NCI-H82 (cell line): Measurements from ENCODE around the gene CDC123.
A peak's percentile ranks its signal among the peaks of the same experiment; 100 is the strongest.
"Not testable (repeated sequence)": the region's sequence is repeated elsewhere in the genome, so short reads cannot be mapped to it uniquely, and the experiment has no call there.

Experiments used
- DNase-seq: peaks from one replicate; lab custom pipeline; 2025; lab: John Stamatoyannopoulos, UW

CDC123 gene

GRCh38 chr10:12235796-12236195 lies 39.8 kb downstream of the CDC123 start:
- DNase-seq = no peak

- no peak for DNase-seq
These were observed 41.6 kb downstream of the CDC123 start for GRCh38 chr10:12237265-12238220.

- no peak for DNase-seq
These were observed 42.8 kb downstream of the CDC123 start for GRCh38 chr10:12238821-12239220.

GRCh38 chr10:12241810-12242529 lies 46.0 kb downstream of the CDC123 start:
- peak; percentile 60 for DNase-seq

- no peak for DNase-seq
These were observed 48.1 kb downstream of the CDC123 start for GRCh38 chr10:12243864-12244620.

GRCh38 chr10:12250181-12250580 lies 54.2 kb downstream of the CDC123 start:
- no peak for DNase-seq

GRCh38 chr10:12250702-12251101 lies 54.7 kb downstream of the CDC123 start:
- not testable (repeated sequence) for DNase-seq

GRCh38 chr10:12251581-12251980 lies 55.6 kb downstream of the CDC123 start:
- DNase-seq = no peak

GRCh38 chr10:12252882-12253546 lies 57.0 kb downstream of the CDC123 start:
- DNase-seq = peak; percentile 46

- DNase-seq = no peak
These were observed 59.1 kb downstream of the CDC123 start for GRCh38 chr10:12255048-12255447.

GRCh38 chr10:12259988-12260387 lies 64.0 kb downstream of the CDC123 start:
- no peak for DNase-seq

- no peak for DNase-seq
These were observed 66.4 kb downstream of the CDC123 start for GRCh38 chr10:12262278-12262981.

GRCh38 chr10:12264204-12264940 lies 68.4 kb downstream of the CDC123 start:
- peak; percentile 79 for DNase-seq

- DNase-seq = no peak
These were observed 73.1 kb downstream of the CDC123 start for GRCh38 chr10:12269056-12269455.

- no peak for DNase-seq
These were observed 75.2 kb downstream of the CDC123 start for GRCh38 chr10:12271210-12271540.

- not testable (repeated sequence) for DNase-seq
These were observed 81.9 kb downstream of the CDC123 start for GRCh38 chr10:12277862-12278261.

- DNase-seq = no peak
These were observed 83.3 kb downstream of the CDC123 start for GRCh38 chr10:12279281-12279680.

- DNase-seq = no peak
These were observed 91.8 kb downstream of the CDC123 start for GRCh38 chr10:12287772-12288171.

GRCh38 chr10:12297784-12298183 lies 101.8 kb downstream of the CDC123 start:
- not testable (repeated sequence) for DNase-seq

- no peak for DNase-seq
These were observed 103.4 kb downstream of the CDC123 start for GRCh38 chr10:12299222-12299965.
